AG04449 (cell line): ENCODE measurements around the gene MAN1C1.

Experiments used
- CTCF ChIA-PET: fragments of 350-600 bp; formaldehyde crosslinking; extraction: SDS; loops from one replicate; lab custom pipeline; 2021; ENCODE audit warnings: antibody characterized with exemption; lab: Yijun Ruan, JAX
- POLR2A ChIA-PET: fragments of 400-600, 350-600 bp; formaldehyde crosslinking; extraction: SDS; loops from one replicate; lab custom pipeline; 2020; ENCODE audit warnings: antibody characterized with exemption, inconsistent platforms; lab: Yijun Ruan, JAX
- DNase-seq: peaks from one replicate; pipeline ENCODE4 v3.0.0-alpha.2; 2010; ENCODE audit warnings: low read depth, low spot score
- H3K4me3 ChIP-seq: 2 replicates; pipeline ENCODE4 v1.5.1; 2011; ENCODE audit warnings: low read depth, mild to moderate bottlenecking, control low read depth, low read length
- CTCF ChIP-seq: IDR thresholded peaks from one replicate; pipeline ENCODE4 v1.5.1; 2011; ENCODE audit warnings: mild to moderate bottlenecking, moderate library complexity, low read length, control low read depth, inconsistent platforms; ENCODE audit not compliant: insufficient read depth; ENCODE audit errors: missing control alignments

MAN1C1 gene

GRCh38 chr1:25617625-25618432, 1.2 kb downstream of the MAN1C1 start:
- CTCF ChIA-PET, result interaction anchor here (0.9 to 10.5 kb wide), 6 partner anchors 9 to 192 kb away, joined by 3 to 468 read pairs (median 4); partner anchors contain the start of gene SELENON

DNA sequence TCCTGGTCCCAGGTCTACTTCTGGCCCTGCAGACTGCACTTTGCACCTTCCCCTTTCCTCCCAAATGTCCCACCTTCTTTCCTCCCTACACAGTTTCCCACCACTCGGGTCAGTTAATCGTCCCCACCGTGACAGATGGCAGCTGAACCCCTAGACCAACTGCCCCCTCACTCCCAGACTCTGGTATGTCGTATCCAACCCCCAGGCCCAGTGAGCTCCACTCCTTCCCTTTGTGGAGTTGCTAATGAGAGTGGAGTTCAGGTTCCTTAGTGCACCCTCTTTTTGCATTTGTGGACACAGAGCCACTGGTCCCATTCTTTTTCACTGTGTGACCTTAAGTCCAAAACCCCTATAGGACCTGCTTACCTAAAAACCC, 1.8 kb downstream of the MAN1C1 start:
- ChIA-PET CTCF (interaction anchor here (0.8 to 2.4 kb wide), 10 partner anchors 9 to 192 kb away, joined by 3 to 15 read pairs (median 4); no protein-coding TSS in a partner anchor), POLR2A (no interaction called here)
- H3K4me3 ChIP-seq, result no peak overlapping the region; the same call in 1 of the 2 replicates
- no peak for DNase-seq
- no peak for TF ChIP-seq CTCF

More at GRCh38 chr1:25617625-25618432, 1.2 kb downstream of the MAN1C1 start:
- DNase-seq, result no peak
- POLR2A ChIA-PET, result no interaction called here
- H3K4me3 ChIP-seq, result peak overlapping the region; percentile 42
- no peak for TF ChIP-seq CTCF

- ChIA-PET CTCF (interaction anchor here (0.8 to 2.4 kb wide), 11 partner anchors 10 to 191 kb away, joined by 3 to 15 read pairs (median 4); no protein-coding TSS in a partner anchor), POLR2A (no interaction called here)
- TF ChIP-seq CTCF, result peak; percentile 81
- DNase-seq, result no peak
- H3K4me3 ChIP-seq, result no peak overlapping the region
Observed at GRCh38 chr1:25619101-25619890, 2.7 kb downstream of the MAN1C1 start.

GRCh38 chr1:25620211-25620610, 3.6 kb downstream of the MAN1C1 start:
- CTCF ChIA-PET, result interaction anchor here (1.4 to 2.4 kb wide), 3 partner anchors 10 to 178 kb away, joined by 4 to 15 read pairs (median 10); no protein-coding TSS in a partner anchor
- H3K4me3 ChIP-seq, result no peak overlapping the region
- POLR2A ChIA-PET, result no interaction called here
- no peak for TF ChIP-seq CTCF
- DNase-seq, result no peak

DNA sequence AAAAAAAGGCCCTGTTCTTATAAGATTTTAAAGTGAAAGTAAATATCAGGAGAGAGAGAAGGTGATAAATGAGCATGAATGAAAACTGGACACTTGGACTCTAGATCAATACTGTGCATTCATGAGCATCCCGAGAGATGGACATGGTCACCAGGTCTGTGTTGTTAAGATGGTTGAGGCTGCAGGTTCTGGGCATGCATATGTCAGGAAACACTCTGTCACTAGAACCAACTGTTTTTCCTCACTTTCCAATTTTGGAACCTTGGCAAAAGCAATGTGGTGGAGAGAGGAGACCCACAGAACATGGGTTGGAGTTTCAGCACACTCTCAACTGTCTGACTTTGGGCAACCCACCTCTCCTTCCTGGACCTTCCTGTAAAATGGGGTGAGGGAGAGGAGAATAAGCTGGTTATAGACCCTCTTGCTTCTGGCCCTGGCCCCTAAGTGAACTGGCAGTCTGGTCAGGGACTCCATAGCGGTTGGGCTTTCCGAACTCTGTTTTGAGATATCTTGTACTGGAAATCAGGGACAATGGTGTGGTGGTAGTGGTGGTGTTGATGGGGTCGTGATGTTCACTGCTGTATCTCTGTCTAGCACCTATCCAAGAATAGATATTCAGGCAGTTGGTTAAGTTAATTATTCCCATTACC, 4.2 kb downstream of the MAN1C1 start:
- CTCF ChIA-PET, result interaction anchor here (0.6 to 2.4 kb wide), 4 partner anchors 11 to 177 kb away, joined by 3 to 15 read pairs (median 7); no protein-coding TSS in a partner anchor
- no peak for TF ChIP-seq CTCF
- POLR2A ChIA-PET, result no interaction called here
- H3K4me3 ChIP-seq, result no peak overlapping the region
- no peak for DNase-seq
